ENCODE measurements around the gene SLX9. TPM values are rescaled to one million over a fixed set of nuclear protein-coding genes. Genes with fewer than 3 reads are reported as not detected.

Gene SLX9
- total RNA-seq, 1 experiment from 2014 or later: 74.3 TPM

DNA sequence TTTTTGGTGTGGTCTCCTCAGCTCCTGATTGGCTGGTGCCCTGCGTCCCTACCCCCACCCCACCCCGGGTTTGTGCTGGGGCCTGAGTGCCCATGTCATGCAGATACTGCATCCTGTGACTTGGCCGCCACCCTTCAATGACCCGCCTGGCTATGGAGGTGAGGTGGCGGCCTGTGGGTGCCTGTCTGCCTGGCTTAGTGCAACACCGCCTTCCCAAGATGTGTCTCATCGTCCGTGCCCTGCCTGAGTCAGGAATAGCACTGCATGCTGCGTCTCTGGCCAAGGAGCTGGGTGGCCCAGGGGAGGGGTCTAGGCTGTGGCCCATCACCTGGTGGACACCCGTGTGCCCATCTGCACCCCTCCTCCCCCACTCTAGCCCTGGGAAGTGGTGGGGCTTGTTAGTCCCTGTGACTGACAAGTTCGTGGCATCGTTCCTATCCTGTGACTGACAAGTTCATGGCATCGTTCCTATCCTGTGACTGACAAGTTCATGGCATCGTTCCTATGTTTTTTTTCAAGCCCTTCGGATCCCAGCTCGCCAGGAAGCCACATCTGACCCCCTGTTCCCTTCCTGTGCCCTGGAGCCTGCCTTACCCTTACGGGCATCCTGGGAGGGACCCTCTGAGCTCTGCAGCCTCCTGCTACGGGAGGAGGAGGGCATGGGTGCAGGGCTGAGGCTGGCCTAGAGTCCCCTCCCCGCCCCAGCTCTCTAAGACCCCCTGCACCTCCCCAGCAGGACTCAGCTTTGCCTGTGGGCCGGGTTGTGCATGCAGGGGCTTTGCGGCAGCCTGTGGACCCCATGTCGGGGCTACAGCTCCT is 7.5 kb downstream of the SLX9 start:
- no peak overlapping the region; a peak in 1 of 7 replicates for H3K27ac Mint-ChIP-seq

More for the DNA sequence above, 7.5 kb downstream of the SLX9 start:
- no peaks in the 10 kb centered on the region for H3K23me2 ChIP-seq (ENCODE audit: insufficient read length, low read depth, low read length, poor library complexity, severe bottlenecking)
- H3K9ac ChIP-seq (ENCODE audit: extremely low read depth, insufficient read length, low read length): no peak overlapping the region
- H4K91ac ChIP-seq (ENCODE audit: insufficient read length, low read depth, low read length): no peak overlapping the region
- Mint-ChIP-seq H3K36me3 (ENCODE audit: insufficient read depth in 1 of 3, low read depth in 3 of 3) (peaks cover 27 to 49% (median 48%) of the 10 kb centered on the region in 3 experiments; a peak in 6 of 7 replicates), H3K4me1 (peaks cover 2 to 5% of the 10 kb centered on the region in 2 experiments; a peak in 3 of 4 replicates), H3K4me3 (no peak overlapping the region; a peak in 1 of 5 replicates), H3K27me3 (ENCODE audit: low read depth) (peaks cover 2% of the 10 kb centered on the region; the same call in 1 of the 2 replicates), H3K9me3 (no peaks in the 10 kb centered on the region)
- no peak for DNase-seq
- WGBS (ENCODE audit: extremely low coverage, insufficient read length, low lambda C conversion rate): no CpG with 5 or more reads among the region's 22 CpGs
- no peaks in the 10 kb centered on the region for H3K27me3 ChIP-seq (ENCODE audit: insufficient read depth, low read length)
- H3T11ph ChIP-seq (ENCODE audit: low read length): no peak overlapping the region
- H3K79me1 ChIP-seq (ENCODE audit: insufficient read depth, low read depth, low read length, poor library complexity, severe bottlenecking): peaks cover 3% of the 10 kb centered on the region
- H2AK5ac ChIP-seq (ENCODE audit: insufficient read length, low read length): no peak overlapping the region
- H2BK120ac ChIP-seq (ENCODE audit: low read depth, low read length, poor library complexity, severe bottlenecking): no peak overlapping the region
- H2BK12ac ChIP-seq (ENCODE audit: insufficient read length, low read depth, low read length): no peak overlapping the region
- no peak overlapping the region for H2BK20ac ChIP-seq (ENCODE audit: low read depth, low read length, poor library complexity, severe bottlenecking)
- no peak overlapping the region for H3K56ac ChIP-seq (ENCODE audit: insufficient read length, low read depth, low read length)
- no peaks in the 10 kb centered on the region for H3K9me3 ChIP-seq (ENCODE audit: control insufficient read depth, low read depth, low read length)
- H3K18ac ChIP-seq (ENCODE audit: insufficient read length, low read depth, low read length): no peak overlapping the region
- no peaks in the 10 kb centered on the region for H4K20me1 ChIP-seq (ENCODE audit: control insufficient read depth, insufficient read depth, insufficient read length)
- TF ChIP-seq CTCF (conservative IDR thresholded peaks at IDR 0.05): no peak
- no peak overlapping the region for H3K27ac ChIP-seq (ENCODE audit: insufficient read length, low read depth, low read length)
- H3K14ac ChIP-seq (ENCODE audit: insufficient read depth, low read length): no peak overlapping the region
- H3K79me2 ChIP-seq (ENCODE audit: insufficient read depth, low read length): peaks cover 41% of the 10 kb centered on the region; the same call in 1 of the 2 replicates
- no peak overlapping the region for H3K4ac ChIP-seq (ENCODE audit: low read depth, low read length)
- no peak overlapping the region for H2BK15ac ChIP-seq (ENCODE audit: low read depth, low read length)
- H3K23ac ChIP-seq (ENCODE audit: insufficient read length, low read depth, low read length): no peak overlapping the region
- no peak overlapping the region for H3K4me2 ChIP-seq (ENCODE audit: insufficient read depth, insufficient read length, low read length)
- H2AFZ ChIP-seq (ENCODE audit: low read length): no peak overlapping the region
- H4K5ac ChIP-seq (ENCODE audit: insufficient read length, low read depth, low read length): no peak overlapping the region
- H2BK5ac ChIP-seq (ENCODE audit: insufficient read length, low read length): no peak overlapping the region
- no peaks in the 10 kb centered on the region for H3K4me1 ChIP-seq (ENCODE audit: insufficient read depth, low read length)
- H4K8ac ChIP-seq (replicated peaks; ENCODE audit: insufficient read length, low read depth, low read length): no peak overlapping the region
